Progenitor cell of endocrine pancreas (in vitro differentiated cells): Measurements from ENCODE around the gene LMX1B. TPM values are rescaled to one million over a fixed set of nuclear protein-coding genes. Genes with fewer than 3 reads are reported as not detected.
A peak's percentile ranks its signal among the peaks of the same experiment; 100 is the strongest.

Source experiments
- DNase-seq: peaks from one replicate; pipeline ENCODE4 v3.0.0; 2021; ENCODE audit warnings: low spot score; ENCODE audit not compliant: unreplicated experiment
- H3K27ac Mint-ChIP-seq: 2 replicates; pipeline ENCODE4 v1.8.0; 2021; ENCODE audit warnings: mild to moderate bottlenecking, moderate library complexity, mixed read lengths
- H3K27me3 Mint-ChIP-seq: 2 replicates; pipeline ENCODE4 v1.8.0; 2021; ENCODE audit warnings: mixed read lengths
- H3K36me3 Mint-ChIP-seq: 2 replicates; pipeline ENCODE4 v1.8.0; 2022; ENCODE audit warnings: mixed read lengths; ENCODE audit not compliant: insufficient read depth
- H3K4me1 Mint-ChIP-seq: 2 replicates; pipeline ENCODE4 v1.8.0; 2021; ENCODE audit warnings: low read depth, mixed read lengths
- H3K4me3 Mint-ChIP-seq: 2 replicates; pipeline ENCODE4 v1.8.0; 2021; ENCODE audit warnings: low read depth, mild to moderate bottlenecking, moderate library complexity, mixed read lengths
- H3K9me3 Mint-ChIP-seq: 2 replicates; pipeline ENCODE4 v1.8.0; 2021; ENCODE audit warnings: low read depth, mixed read lengths
- total RNA-seq: library from RNA; stranded (reverse); gene quantifications from 2 replicates; pipeline ENCODE4 v1.2.1, GENCODE V29; 2021
- TF ChIP-seq, protein P1 (sequence below): fragments of 200-600 bp; sonication (generic); IDR thresholded peaks from one replicate; pipeline ENCODE4 v1.5.0; 2021; ENCODE audit warnings: antibody characterized with exemption, mild to moderate bottlenecking; ENCODE audit not compliant: unreplicated experiment

LMX1B gene
- total RNA-seq, 1 donor from 2014 or later: 9.1 TPM

DNA sequence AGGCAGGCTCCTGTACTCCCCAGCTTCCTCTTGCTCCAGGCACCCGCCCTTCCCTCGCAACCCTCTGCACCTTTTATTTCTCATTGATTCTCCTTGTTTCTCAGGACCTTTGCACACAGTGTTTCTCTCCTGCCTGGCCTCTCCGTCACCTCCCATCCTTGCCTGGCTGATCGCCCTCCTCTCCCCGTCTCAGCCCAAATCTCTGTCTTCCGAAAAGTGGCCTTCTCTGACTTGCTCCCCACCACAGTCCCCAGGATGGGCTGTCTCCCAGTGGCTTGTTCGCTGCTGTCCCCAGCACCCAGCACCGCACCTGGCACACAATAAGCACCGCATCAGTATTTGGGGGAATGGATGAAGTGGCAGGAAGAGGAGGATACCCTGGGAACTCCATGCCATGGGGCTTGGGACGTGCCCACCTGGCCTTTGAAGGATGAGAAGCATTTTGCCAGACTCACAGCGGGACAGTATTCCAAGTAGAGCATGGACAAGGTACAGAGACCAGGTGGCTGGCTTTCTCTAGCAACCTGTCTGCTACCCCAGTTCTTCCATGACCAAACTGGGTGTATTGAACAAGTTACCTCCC is 62.5 kb downstream of the LMX1B start:
- peak overlapping the region; percentile 47 for H3K27ac Mint-ChIP-seq
- H3K4me3 Mint-ChIP-seq: peak overlapping the region; percentile 1
- peaks cover 66% of the 10 kb centered on the region for H3K27me3 Mint-ChIP-seq
- DNase-seq: no peak
- H3K36me3 Mint-ChIP-seq: no peaks in the 10 kb centered on the region
- H3K9me3 Mint-ChIP-seq: no peaks in the 10 kb centered on the region
- peaks cover 19% of the 10 kb centered on the region for H3K4me1 Mint-ChIP-seq
- TF ChIP-seq, protein P1, sequence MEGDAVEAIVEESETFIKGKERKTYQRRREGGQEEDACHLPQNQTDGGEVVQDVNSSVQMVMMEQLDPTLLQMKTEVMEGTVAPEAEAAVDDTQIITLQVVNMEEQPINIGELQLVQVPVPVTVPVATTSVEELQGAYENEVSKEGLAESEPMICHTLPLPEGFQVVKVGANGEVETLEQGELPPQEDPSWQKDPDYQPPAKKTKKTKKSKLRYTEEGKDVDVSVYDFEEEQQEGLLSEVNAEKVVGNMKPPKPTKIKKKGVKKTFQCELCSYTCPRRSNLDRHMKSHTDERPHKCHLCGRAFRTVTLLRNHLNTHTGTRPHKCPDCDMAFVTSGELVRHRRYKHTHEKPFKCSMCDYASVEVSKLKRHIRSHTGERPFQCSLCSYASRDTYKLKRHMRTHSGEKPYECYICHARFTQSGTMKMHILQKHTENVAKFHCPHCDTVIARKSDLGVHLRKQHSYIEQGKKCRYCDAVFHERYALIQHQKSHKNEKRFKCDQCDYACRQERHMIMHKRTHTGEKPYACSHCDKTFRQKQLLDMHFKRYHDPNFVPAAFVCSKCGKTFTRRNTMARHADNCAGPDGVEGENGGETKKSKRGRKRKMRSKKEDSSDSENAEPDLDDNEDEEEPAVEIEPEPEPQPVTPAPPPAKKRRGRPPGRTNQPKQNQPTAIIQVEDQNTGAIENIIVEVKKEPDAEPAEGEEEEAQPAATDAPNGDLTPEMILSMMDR: no peak

DNA sequence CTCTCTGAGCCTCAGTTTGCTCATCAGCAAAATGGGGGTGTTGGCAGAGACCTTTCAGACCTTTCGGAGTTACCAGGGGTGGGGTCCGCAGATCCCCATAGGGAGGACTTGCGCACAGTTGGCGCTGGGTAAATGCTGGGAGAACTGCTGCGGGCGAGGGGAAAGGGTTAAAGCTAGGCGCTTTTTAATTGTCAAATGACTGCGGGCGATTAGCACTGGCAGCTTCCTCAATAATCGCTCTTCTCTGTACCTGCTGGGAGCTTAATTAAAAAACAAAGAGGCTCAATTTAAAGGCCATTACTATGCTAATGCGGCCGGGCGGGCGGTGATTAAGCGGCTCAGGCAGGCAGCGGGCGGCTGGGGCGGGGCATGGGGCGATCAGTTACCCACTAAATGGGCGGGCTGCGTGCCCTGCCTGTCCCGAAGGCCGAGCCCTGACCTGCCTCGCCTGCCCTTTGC is 63.0 kb downstream of the LMX1B start:
- no peak for DNase-seq
- TF ChIP-seq, protein P1: no peak
- no peak overlapping the region for H3K27ac Mint-ChIP-seq
- no peaks in the 10 kb centered on the region for H3K9me3 Mint-ChIP-seq
- no peak overlapping the region for H3K4me3 Mint-ChIP-seq
- H3K4me1 Mint-ChIP-seq: peaks cover 19% of the 10 kb centered on the region
- H3K27me3 Mint-ChIP-seq: peaks cover 70% of the 10 kb centered on the region
- H3K36me3 Mint-ChIP-seq: no peaks in the 10 kb centered on the region

DNA sequence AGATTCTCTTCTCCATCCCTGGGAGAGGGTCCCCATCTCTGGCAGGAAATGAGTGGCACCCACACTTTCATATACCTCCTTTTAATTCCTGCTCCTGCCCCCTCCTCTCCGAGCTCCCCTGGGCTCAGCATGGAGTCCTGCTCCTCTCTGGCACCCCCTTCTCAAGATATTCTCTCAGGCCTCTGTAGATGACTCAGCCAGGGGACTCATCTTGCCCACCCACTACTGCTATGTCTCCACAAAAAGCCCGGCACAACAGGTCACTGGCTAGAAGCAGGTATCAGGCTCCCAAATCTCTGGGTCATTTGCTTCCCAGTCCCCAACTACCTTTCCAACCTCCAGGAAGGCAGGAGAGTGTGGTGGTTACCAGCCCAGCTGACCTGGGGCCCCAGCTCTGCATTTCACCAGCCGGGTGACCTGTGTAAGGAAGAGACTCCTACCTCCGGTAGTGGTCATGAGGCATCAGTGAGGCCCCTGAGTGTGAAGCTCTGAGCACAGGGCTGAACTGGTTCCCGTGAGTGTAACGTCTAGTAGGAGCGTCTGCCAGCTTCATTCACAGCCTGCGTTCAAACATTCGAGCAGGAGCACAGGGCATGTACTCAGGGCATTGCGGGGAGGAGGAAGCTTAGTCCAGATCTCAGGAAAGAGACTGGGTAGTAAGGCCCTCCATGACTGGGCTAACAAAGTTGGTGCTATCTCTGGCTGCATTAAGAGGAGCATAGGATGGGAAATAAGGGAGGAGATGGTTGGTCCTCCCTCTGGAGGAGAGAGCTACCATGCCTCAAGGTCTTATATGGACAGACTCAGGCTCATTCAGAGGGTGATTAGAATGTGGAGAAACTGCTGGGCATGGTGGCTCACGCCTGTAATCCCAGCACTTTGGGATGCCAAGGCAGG is 63.7 kb downstream of the LMX1B start:
- Mint-ChIP-seq H3K27me3 (peaks cover 74% of the 10 kb centered on the region), H3K27ac (no peak overlapping the region), H3K4me3 (no peak overlapping the region), H3K9me3 (no peaks in the 10 kb centered on the region), H3K36me3 (no peaks in the 10 kb centered on the region), H3K4me1 (peaks cover 19% of the 10 kb centered on the region)
- DNase-seq: no peak
- TF ChIP-seq, protein P1: no peak

DNA sequence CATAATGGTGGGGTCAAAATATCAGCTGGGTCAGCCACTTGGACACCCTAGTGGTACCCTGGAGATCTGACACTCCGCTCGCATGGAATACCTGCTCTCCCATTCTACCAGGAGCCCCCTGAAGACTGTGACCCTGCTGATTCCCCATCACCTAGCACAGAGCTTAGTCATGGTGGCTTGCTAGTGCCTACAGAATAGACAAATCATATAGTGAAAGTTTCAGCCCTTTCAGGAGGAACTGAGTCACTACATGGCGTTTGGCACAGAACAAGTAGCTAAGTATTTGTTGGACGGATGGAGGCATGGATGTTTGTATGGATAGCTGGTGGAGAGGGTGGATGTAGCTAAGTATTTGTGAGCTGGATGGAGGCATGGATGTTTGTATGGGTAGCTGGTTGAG is 65.3 kb downstream of the LMX1B start:
- no peak for DNase-seq
- TF ChIP-seq, protein P1: peak; percentile 22
- Mint-ChIP-seq H3K4me3 (no peak overlapping the region), H3K27ac (no peak overlapping the region), H3K36me3 (no peaks in the 10 kb centered on the region), H3K27me3 (peaks cover 78% of the 10 kb centered on the region), H3K4me1 (peaks cover 18% of the 10 kb centered on the region), H3K9me3 (no peaks in the 10 kb centered on the region)

DNA sequence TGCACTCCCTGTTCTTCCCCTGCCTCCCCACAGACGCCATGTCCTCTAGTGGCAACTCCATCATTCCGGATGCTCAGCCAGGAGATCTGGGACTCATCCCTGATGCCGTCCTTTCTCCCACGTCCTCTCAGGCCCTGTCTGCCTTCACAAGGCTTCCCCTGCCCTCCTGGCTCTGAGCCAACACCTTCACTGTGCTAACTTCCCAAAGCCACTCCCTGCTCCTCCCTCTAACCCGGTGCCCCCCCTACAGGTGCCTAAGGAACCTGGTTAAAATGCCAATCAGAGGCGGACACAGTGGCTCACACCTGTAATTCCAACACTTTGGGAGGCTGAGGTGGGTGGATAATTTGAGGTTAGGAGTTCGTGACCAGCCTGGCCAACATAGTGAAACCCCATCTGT is 67.6 kb downstream of the LMX1B start:
- Mint-ChIP-seq H3K4me1 (peaks cover 5% of the 10 kb centered on the region), H3K27ac (no peak overlapping the region), H3K4me3 (no peak overlapping the region), H3K36me3 (no peaks in the 10 kb centered on the region), H3K9me3 (no peaks in the 10 kb centered on the region), H3K27me3 (peaks cover 83% of the 10 kb centered on the region)
- DNase-seq: no peak
- TF ChIP-seq, protein P1: no peak
